GM21786 (cell line): ENCODE measurements around the gene ZC2HC1B.
A peak's percentile ranks its signal among the peaks of the same experiment; 100 is the strongest.
"Not testable (repeated sequence)": the region's sequence is repeated elsewhere in the genome, so short reads cannot be mapped to it uniquely, and the experiment has no call there.

ENCODE experiments used
- ATAC-seq: cut with Tn5 transposase; IDR thresholded peaks from one replicate; pipeline ENCODE4 v1.9.1; 2021; ENCODE audit not compliant: unreplicated experiment

Gene ZC2HC1B

DNA sequence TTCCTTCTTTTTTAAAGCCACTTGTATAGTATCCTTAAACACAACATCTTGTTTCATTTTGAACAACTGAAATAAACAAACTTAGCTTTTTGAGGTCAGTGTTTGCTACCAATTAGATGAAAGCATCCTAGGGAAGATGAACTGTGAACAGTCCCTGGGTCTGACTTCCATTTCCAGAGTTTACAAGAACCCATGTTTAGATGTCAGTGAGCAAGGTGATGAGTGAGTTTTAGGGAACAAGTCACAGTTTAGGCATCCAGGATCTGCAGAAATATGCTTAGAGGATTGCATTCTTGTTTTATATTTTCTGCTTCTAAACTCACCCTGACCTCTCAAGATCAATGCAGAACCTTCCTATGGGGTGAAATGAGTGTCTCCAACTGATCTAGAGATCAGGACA lies 3.0 kb downstream of the ZC2HC1B start:
- no peak for ATAC-seq

DNA sequence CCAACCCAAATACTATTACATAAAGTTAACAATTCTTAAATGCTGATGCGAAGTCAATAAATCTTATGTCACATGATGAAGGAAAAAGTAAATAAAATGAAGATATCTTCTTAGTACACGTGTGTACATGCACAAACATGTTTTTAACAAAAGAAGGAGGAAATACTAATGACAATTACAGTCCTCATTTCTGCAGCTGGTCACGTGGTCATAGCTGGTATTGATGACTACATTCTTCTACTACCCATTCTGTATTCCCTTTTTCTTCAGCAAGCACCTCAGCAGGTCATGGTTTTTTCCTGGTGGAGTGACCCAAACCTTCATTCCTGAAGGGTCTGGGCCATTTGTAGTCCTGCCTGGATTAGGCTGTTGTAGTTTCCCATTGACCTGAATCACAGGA lies 4.5 kb downstream of the ZC2HC1B start:
- not testable (repeated sequence) for ATAC-seq

DNA sequence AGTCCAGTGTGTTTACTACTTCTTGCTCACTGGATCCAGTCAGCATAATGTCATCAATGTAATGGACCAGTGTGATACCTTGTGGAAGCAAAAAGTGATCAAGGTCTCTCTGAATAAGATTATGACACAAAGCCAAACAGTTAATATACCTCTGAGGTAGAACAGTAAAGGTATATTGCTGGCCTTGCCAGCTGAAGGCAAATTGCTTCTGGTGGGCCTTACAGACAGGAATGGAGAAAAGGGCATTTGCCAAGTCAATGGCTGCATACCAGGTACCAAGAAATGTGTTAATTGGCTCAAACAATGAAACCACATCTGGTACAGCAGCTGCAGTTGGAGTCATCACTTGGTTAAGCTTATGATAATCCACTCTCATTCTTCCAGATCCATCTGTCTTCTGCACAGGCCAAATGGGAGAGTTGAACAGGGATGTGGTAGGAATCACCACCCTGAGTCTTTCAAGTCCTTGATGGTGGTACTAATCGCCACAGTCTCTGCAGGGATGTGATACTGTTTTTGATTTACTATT lies 7.0 kb downstream of the ZC2HC1B start:
- ATAC-seq = not testable (repeated sequence)

DNA sequence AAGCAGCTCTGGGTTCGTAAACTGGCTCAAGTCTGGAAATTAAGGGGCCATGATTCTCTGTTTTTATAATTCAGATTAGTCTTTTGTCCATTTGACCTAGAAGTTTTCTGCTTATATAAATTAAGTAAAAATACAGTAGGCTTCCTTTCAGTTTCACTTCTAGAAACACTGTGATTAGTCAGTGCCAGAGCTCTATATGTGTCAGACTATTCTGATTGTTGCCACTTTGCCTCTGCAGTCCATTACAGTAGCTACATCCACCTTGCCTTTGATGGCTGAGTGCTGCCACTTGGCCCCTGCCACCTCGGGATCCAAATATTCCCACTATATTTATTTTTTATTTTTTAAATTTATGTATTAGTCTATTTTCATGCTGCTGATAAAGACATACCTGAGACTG lies 7.9 kb downstream of the ZC2HC1B start:
- ATAC-seq = peak; percentile 99

DNA sequence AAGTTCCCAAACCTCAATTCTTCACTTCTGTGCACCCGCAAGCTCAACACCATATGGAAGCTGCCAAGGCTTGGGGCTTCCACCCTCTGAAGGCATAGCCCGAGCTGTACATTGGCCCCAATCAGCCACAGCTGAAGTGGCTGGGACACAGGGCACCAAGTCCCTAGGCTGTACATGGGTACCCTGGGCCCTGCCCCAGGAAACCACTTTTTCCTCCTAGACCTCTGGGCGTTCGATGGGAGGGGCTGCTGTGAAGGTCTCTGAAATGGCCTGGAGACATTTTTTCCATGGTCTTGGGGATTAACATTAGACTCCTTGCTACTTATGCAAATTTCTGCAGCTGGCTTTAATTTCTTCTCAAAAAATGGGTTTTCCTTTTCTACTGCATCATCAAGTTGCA lies 9.3 kb downstream of the ZC2HC1B start:
- not testable (repeated sequence) for ATAC-seq

DNA sequence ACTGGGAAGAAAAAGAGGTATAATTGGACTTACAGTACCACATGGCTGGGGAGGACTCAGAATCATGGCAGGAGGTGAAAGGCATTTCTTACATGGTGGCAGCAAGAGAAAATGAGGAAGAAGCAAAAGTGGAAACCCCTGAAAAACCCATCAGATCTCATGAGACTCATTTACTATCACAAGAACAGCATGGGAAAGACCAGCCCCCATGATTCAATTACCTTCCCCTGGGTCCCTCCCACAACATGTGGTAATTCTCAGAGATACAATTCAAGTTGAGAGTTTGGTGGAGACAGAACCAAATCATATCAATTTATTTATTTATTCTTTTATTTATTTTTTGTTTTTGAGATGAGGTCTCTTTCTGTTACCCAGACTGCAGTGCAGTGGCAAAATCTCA lies 10.2 kb downstream of the ZC2HC1B start:
- not testable (repeated sequence) for ATAC-seq

DNA sequence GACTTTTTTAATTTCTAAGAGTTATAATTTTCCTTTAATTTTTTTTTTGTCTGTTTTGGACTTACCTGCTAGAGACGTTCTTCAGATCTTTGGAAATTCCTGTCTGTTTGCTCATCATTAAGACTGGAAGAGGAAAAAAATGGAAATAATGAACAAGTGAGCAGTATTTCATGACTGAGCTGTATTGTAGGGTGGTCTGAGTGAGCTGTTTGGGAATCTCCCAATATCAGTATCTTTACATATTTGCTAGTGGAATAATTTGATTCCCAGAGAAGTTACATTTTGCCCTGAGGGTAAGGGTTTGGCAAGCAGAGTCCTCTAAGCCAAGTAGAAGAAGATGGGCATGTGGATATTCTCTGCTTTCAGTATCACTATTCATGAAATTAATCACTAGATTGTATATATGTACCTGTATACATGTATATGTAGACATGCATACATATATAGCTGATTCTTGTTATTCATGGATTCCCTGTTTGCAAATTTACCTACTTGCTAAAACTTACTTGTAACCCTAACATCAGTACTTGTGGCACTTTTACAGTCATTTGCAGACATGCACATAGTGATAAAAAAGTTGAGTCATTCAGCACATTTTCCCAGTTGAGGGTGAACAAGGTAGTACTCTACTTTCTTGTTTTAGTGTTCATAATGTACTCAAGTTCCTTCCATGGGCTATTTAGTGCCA lies 13.5 kb downstream of the ZC2HC1B start:
- no peak for ATAC-seq

DNA sequence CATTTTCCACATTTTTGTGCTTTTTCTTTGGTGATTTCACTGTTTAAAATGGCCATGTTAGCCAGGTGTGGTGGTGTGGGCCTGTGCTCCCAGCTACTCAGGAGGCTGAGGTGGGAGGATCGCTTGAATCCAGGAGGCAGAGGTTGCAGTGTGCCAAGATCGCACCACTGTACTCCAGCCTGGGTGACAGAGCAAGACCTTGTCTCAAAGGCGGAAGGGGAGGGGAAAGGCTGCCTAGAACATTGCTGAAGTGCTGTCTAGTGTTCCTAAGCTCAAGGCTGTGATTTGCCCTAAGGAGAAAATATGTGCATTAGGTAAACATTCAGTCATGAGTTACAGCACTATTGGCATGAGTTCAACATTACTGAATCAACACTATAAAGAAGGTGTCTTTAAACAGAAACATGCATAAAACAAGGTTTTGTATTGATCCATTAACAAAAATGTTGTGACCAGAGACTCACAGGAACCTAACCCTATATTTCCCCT lies 14.0 kb downstream of the ZC2HC1B start:
- ATAC-seq = no peak

DNA sequence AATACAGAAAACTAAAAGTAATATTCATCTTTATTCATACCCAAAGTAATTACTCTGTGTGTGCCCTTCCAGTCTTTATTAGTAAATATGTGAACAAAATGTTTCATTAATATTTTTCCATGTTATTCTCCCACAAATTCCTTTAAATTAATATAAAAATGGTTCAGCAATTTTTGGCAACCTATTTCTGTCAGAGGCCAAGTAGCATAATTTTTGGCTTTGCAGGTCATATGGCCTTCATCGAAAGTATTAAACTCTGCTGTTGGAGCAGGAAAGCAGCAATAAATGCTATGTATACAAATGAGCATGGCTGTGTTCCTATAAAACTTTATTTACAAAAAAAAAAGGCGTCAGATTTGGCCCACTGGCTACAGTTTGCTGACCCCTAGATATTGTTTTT lies 16.1 kb downstream of the ZC2HC1B start:
- ATAC-seq = no peak

DNA sequence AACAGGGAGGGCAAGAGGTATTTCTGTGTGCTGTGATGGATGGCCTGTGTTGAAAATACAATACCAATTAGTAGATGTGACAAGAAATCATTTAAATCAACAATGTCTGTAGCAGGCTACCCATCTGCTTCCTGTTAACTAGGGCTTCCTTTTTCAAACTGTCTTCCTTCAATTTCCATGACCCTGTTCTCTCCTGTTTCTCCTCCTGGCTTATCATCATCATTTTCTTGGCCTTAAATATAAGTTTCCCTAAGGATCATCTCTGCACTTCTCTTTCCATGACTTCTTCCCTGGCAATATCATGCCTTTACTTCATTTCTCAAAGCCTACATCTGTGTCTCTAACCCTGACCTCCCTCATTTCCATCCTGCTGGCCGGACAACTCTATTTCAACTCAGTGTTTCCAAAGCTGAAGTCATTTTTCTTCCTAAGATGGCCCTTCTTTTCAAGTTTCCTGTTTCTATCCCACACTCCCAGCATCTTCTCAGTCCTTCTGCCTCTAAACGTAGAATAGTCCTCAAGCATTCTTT lies 18.2 kb downstream of the ZC2HC1B start:
- no peak for ATAC-seq

DNA sequence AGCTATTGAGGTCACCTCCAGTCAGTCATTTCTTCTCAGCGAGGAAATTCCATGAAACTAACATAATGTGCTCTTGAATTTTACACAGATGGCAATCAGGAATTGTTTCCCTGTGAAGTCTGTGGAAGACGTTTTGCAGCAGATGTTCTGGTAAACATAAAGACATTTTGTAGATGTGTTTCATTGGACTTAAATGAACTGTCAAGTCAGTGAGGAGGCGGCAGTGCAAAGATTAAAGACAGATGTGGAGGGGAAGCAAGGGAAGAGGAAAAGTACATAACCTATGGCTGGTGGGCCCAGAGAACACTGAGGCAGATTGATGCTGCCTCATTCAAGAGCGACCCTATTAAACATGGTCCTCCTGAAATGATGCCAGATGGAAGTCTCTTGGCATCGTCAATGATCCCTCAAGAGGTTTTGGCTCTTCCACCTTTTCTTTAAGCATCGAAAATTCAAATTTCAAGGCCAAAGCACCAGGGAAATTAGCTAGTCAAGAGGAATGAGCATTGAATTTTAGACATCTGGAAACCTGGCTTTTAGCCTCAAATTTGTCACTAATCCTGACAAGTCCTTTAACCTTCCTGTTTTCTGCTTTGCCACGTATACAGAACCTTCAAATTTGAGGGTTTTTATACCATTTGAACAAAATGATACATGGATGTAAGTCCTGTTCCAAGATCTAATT lies 20.1 kb downstream of the ZC2HC1B start:
- ATAC-seq = no peak

DNA sequence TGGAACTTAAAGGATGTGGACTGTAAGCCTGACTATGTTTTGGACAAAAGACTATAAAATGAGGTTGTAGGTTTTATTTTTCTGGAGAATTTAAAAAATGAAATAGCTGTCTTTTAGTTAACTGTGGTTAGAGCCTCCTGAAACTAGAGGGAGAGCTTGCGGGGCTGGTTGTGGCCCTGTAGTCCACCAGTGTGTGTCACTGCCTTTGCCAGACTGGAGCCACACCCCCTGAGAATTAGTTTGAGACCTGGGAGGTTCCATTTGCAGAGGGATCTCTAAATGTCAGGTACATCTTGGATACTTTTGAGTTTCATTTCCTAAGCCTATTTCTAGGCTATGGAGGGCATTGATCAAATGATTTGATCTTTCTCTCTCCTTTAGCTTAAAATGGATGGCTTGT lies 20.8 kb downstream of the ZC2HC1B start:
- no peak for ATAC-seq

DNA sequence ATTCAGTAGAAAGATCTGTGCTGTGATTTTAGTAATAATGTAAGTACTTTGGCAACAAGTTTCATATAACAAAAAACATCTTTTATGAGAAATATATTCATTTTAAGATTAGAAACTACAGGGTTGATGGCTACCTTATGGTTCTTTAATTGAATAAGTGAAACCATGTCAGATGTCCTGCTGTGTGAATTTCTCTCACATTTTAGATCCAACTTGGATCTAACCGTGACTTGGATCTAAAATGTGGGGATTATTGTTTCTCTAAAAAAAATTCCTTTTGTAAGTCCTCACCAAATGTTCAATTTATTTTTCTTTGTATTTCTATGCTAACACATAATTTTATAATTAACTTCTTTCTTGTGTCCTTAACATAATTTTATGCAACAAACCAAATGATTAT lies 30.4 kb downstream of the ZC2HC1B start:
- no peak for ATAC-seq

DNA sequence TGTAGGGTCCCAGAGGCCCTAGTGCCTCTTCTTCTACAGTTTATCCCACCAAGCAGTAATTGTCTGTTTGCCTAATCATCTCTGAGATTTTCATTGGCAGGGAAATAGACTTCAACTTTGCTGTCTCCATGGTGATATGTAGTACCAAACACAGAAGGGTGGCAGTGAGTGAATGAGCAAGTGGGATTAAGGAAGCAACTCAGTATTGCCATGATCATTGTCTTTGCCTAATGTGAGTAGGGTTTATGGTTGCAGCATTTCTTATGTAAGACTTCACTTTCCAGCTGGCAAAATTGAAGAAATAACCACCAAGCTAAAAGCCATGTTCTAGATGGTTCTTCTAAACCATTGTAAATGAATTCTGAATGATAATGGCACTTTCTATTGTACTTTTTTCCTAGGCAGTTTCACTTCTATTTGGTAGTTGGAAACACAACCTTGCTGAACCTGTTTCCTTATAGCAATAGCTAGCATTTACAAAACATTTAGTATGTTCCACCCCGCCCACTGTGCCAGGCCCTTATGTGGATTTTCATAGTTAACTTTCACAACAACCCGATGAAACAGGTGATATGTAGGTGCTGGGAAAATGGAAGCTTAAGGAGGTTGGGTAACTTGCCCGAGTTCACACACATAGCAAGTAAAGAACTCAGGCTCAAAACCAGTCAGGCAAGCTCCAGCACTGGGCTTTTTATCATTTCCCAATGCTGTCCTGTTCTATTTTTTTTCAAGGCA lies 32.0 kb downstream of the ZC2HC1B start:
- ATAC-seq = no peak

DNA sequence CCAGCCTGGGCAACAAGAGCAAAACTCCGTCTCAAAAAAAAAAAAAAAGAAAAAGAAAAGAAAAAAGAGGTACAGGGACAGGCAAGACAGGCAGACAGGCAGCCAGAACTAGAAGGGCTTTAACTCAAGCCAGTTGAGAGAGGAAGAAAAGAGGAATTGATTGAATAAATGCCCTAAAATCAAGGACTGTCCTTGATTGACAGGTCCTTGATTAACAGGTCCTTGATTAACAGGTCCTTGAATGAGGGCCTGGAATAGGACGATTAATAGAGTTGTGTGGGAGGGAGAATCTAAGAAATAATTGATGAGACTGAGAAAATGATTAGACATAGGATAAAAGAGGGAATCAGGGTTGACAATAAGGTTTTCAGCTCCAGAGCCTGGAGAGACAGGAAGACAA lies 36.1 kb downstream of the ZC2HC1B start:
- ATAC-seq = no peak

DNA sequence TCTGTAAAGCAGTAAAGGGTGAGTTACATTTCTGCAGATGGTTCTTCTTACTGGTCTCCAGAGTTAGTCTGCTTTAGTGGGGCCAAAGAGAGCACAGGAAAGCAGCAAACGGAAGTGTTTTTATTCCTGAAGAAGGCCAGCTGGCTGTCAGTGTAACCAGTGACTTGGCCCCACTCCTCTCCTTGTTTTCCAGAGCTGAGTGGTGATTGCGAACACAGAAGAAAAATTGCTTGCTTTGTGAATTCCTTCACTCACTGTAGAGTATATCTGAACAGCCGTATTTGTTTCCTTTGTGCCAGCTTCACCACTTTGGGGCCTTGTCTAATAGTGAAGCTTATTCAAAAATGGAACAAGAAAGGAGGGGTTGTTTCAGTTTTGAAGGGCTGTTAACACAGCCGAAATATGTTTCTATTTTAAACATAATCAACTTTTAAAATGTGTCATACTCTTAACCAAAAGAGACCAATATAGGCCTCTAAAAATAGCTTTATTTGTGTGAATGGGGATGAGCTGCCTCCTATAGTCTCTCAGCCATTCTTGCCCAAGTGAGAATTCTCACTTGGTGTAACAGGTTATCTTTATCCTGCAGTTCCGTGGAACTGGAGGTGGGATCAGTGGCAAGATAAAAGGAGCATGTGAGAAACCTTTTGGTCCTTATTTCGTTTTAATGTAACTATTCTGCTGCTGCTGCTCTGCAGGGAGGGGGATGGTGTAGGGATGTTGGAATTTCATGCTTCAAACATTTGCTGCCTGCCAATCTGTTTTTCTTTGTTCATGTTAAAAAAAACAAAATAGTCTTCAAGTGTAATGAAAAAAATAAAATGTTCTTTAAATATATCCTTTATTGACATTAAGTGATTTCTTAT lies 37.8 kb downstream of the ZC2HC1B start:
- peak; percentile 97 for ATAC-seq

DNA sequence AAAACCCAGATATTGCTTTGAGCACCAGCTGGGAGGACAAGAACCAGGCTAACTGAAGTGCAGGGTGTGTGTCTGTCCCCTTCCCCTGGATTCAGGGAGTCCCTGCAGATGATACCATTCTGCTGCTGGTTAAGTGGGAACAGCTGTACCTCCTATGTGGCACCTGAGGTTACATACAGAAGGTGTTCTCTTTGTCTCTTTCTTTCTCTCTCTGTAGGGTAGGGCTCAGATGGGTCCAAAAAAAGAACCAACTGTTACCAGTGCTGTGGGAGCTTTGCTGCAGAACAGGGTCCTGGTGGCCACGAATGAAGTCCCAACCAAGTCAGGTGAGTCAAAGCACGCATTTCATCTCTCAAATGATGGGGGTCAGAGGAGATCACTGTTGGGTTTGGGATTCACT lies 38.6 kb downstream of the ZC2HC1B start:
- no peak for ATAC-seq

DNA sequence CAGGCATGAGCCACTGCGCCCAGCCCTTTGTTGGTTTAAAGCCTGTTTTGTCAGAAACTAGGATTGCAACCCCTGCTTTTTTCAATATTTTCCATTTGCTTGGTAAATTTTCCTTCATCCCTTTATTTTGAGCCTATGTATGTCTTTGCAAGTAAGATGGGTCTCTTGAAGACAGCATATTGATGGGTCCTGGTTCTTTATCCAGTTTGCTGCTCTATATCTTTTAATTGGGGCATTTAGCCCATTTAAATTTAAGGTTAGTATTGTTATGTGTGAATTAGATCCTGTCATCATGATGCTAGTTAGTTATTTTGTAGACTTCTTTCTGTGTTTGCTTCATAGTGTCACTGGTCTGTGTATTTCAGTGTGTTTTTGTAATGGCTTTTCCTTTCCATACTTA lies 46.8 kb downstream of the ZC2HC1B start:
- no peak for ATAC-seq

DNA sequence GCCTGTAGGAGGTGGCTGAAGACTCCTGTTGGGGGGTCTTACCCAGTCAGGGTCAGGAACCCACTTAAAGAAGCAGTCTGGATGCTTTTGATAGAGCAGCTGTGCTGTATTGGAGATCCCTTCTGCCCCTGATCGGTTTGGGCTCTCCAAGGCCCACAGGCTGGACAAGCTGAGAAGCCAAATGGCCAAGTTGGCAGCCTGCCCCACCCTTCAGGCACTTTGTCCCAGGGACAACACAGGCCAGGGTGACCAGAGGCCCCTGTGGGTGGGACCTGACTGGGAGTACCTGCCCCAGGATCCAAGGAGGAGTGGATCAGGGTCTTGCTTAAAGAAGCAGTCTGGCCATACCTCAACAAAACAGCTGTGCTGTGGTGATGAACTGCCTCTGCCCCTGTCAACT lies 48.4 kb downstream of the ZC2HC1B start:
- ATAC-seq = no peak

DNA sequence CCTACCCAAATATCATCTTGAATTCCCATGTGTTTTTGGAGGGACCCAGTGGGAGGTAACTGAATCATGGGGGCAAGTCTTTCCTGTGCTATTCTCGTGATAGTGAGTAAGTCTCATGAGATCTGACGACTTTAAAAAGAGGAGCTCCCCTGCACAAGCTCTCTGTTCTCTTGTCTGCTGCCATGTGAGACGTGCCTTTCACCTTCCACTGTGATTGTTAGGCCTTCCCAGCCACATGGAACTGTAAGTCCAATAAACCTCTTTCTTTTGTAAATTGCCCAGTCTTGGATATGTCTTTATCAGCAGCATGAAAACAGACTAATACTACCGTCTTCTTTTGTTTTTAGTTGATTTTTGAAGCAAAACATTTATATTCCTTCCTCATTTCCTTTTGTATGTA lies 52.8 kb downstream of the ZC2HC1B start:
- not testable (repeated sequence) for ATAC-seq

DNA sequence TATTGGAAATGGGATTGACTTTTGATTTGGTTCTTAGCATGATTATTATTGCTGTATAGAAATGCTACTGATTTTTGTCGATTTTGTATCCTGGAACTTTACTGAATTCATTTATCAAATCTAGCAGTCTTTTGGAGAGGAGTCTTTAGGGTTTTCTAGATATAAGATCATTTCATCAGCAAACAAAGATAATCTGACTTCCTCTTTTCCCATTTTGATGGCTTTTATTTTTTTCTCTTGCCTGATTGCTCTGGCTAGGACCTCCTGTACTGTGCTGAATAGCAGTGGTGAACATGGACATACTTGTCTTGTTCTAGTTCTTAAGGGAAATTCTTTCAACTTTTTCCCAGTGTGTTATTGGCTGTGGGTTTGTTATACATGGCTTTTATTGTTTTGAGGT lies 64.6 kb downstream of the ZC2HC1B start:
- no peak for ATAC-seq
